Gastroesophageal sphincter (tissue), 3 donors: Measurements from ENCODE around the gene GALNT17.

Source experiments
- CTCF ChIP-seq, 4 experiments: fragments of 200-600 bp in 2 of 4; fragments of 450-650 bp in 2 of 4; sonication (generic) in 1 of 4; IDR thresholded peaks; one replicate each; pipeline ENCODE4 v1.5.1; 2017 to 2019; ENCODE audit warnings: antibody characterized with exemption in 4 of 4, mild to moderate bottlenecking in 2 of 4, moderate library complexity in 2 of 4
- EP300 ChIP-seq: sonication (generic); formaldehyde crosslinking; IDR thresholded peaks from one replicate; pipeline ENCODE4 v1.6.1; 2017; ENCODE audit warnings: antibody characterized with exemption, mild to moderate bottlenecking
- POLR2A ChIP-seq, 2 donors: fragments of 450-650 bp; IDR thresholded peaks; one replicate each; pipeline ENCODE4 v1.6.1; 2017; ENCODE audit warnings: antibody characterized with exemption in 2 of 2, mild to moderate bottlenecking in 2 of 2, moderate library complexity in 1 of 2
- POLR2AphosphoS5 ChIP-seq: sonication (generic); formaldehyde crosslinking; IDR thresholded peaks from one replicate; pipeline ENCODE4 v1.6.1; 2017; ENCODE audit warnings: antibody characterized with exemption

GRCh38 chr7:71148098-71148497 is 16.2 kb downstream of the GALNT17 start:
- TF ChIP-seq EP300 (no peak), CTCF (IDR thresholded peaks at IDR 0.05) (no peak), POLR2A (IDR thresholded peaks at IDR 0.05) (no peak), POLR2AphosphoS5 (no peak)
